ENCODE results near the gene WBP2.
"Not testable (repeated sequence)": the region's sequence is repeated elsewhere in the genome, so short reads cannot be mapped to it uniquely, and the experiment has no call there.

Gene WBP2

DNA sequence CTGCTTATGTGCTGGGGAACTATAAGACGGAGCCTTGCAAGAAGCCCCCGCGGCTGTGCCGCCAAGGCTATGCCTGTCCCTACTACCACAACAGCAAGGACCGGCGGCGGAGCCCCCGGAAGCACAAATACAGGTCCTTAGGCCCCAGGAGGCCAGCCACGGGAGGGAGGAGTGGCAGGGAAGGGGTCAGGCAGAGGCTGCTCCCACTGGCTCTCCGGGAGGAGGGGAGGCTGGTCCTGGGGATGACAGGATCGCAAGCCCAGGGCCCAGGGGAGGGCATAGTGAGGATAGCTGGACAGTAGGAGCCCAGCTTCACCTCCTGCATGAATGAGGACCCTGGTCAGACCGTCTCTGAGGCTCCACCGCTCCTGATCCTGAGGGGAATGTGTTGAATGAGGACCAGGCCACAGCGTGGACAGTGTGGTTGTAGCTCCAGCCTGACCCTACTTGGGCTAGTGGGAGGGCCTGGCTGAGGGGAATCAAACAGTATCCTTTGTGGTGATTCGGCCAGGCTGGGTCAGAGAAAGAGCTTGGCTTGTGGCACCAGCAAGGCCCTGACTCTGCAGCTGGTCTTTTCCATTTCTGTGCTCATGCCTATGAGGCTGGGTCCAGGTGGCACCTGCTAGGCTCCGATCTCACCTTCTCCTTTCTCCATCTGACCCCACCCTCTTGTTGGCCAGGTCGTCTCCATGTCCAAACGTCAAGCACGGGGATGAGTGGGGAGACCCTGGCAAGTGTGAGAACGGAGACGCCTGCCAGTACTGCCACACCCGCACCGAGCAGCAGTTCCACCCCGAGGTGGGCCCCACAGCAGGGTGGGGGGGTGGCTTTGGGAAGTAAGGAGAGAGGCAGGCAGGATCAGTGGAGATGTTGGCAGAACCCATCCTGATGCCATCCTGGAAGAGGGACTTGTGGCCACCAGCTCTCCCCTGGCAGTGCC is 41.8 kb downstream of the WBP2 start:
- no peak for DNase-seq (ENCODE audit: low read depth)

DNA sequence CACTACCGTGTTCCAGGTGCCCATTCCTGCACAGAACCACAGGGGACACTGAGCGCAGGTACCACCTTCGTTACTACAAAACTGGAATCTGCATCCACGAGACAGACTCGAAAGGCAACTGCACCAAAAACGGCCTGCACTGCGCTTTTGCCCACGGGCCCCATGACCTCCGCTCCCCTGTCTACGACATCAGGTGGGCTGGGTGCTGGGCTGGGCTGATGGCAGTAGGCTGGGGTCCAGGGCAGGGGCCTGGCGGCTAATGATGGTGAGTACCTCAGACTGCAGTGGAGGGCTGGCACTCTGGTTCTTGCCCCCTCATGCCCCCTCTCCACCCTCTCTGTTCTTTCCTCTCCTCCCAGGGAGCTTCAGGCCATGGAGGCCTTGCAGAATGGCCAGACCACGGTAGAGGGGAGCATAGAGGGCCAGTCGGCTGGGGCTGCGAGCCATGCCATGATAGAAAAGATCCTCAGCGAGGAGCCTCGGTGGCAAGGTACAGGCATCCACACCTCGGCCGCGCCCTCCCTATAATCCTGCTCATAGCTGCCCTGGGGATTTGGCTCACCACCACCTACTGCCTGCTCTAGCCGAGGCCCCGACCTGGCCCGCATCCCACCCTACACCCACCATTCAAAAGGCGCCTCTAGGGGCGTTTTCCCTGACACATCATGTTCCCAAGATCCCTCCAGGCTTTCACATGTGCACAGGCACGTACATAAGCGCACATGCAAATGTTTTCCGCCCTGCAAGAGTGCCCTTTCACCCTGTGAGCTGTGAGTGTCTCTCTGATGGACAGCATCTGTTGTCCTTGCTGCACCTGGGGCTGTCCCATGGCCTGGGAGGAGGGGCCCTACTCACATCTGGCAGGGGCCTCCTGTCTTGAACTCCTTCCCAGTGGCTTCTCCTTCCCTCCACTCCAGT is 42.8 kb downstream of the WBP2 start:
- no peak for DNase-seq (ENCODE audit: low read depth)

DNA sequence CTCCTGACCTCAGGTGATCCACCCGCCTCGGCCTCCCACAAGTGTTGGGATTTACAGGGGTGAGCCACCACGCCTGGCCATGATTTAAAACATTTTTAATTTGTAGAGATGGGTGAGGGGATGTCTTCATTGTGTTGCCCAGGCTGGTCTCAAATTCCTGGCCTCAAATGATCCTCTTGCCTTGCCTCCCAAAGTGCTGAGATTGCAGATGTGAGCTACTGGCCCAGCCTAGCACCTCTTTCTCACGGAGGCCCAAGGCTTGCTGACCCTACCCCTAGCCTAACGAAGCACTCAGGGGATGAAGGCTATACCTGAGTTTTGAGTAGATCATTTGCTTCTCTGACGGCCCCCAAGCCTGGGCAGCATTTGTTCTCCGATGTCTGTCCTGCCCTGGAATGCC is 44.0 kb downstream of the WBP2 start:
- no peak for DNase-seq (ENCODE audit: low read depth)

DNA sequence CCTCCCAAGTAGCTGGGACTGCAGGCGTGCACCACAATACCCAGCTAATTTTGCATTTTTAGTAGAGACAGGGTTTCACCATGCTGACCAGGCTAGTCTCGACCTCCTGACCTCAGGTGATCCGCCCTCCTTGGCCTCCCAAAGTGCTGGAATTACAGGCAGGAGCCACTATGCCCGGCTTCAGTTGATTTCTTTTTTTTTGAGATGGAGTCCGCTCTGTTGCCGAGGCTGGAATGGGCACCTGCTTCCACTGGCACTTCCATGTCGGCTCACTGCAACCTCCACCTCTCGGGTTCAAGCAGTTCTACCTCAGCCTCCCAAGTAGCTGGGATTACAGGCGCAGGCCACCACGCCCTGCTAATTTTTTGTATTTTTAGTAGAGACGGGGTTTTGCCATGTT is 44.4 kb downstream of the WBP2 start:
- not testable (repeated sequence) for DNase-seq (ENCODE audit: low read depth)

DNA sequence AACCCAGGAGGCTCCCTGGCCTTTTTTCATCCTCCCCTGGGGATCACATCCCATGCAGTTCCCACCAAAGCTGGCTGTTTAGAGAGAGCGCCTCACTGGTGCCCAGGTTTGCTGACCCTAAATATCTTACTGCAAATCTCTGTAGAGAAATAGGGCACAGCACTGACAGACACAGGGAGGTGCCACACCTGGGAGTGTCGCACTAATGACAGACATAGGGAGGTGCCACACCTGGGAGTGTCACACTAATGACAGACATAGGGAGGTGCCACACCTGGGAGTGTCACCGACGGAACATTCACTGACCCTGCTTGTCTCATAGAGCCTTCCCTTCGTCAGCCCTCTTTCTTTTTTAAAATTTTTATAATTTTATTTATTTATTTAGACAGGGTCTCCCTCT is 44.9 kb downstream of the WBP2 start:
- DNase-seq (ENCODE audit: low read depth) = no peak

DNA sequence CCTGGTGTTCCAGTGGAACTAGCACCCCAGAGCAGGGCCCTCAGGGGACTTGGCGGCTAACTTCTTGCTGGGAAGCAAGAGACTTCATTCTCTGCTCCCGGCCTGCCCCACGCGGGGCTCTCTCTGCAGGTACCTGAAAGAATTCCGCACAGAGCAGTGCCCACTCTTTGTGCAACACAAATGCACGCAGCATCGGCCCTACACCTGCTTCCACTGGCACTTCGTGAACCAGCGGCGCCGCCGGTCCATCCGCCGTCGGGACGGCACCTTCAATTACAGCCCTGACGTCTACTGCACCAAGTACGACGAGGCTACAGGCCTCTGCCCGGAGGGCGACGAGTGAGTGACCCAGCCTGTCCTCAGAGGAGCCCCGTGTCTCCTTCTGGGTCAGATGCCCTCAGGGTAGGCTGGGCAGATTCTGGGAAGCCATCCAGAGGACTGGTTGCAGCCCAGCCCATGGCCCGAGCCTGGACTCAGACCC is 45.5 kb downstream of the WBP2 start:
- DNase-seq (ENCODE audit: low read depth) = no peak

DNA sequence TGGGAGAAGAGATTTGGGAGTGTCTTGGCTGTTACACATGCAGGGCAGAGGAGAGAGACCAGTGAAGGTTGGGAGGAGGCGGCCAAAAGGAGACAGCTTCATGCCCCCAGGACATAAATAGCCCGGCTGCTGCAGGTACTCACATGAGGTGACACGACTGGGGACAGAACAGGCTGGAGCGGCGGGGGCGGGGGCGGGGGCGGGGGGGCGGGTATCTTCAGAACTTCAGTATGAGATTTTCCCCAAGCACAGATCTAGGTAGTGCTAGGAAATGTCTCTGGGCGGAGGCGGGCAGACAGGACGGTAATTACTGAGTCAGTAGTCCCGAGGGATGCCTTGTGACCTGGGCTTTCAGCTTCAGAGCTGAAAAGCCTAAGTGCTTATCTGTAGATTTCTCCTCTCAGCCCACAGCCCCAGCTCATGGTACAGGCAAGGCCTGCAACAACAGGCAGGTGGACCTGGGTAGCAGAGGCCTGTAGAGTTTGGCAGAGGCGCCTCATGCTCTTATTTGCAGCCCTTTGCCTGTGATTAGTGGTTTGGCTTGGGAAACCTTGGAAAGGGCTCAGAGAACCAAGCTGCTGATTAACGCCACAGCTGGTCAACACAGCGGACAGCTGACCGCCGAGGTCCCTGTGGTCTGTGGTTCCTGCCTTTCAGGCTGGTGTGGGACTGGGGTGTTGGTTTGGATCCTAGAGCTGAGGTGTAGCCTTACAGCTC is 46.1 kb downstream of the WBP2 start:
- DNase-seq (ENCODE audit: low read depth) = peak; percentile 59

DNA sequence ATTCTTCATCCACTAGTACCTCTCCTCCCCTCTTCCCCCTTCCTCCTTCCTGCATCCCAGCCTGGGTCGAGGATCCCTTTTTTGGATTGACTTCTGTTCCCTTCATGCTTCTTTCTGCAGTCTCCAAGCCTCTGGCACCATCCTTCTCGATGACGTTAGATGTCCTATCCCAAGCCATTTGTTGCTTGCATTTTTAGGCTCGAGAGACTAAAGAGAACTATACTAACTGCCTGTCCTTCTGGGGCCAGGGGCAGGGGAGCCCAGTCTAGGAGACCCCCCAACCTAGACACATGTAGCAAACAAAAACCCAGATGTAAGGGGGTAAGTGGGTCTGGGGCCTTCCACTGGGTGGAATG is 46.6 kb downstream of the WBP2 start:
- DNase-seq (ENCODE audit: low read depth) = no peak

DNA sequence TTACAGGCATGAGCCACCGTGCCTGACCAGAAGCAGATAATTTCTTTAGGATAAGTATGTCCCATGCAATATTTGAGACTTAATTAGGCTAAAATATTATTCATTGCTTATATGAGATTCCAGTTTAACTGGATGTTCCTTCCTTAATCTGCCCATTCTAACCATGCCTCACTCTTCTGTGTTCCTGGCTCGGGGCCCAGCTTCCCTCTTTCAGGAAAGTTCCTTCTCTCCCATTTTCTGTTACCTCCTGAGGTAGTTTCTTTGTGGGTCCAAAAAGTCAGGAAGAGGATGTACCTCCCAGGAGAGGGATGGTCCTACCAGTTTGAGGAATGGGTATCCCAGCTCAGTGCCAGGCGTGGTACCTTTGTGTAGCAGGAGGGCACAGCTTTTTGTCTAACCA is 47.3 kb downstream of the WBP2 start:
- DNase-seq (ENCODE audit: low read depth) = no peak

DNA sequence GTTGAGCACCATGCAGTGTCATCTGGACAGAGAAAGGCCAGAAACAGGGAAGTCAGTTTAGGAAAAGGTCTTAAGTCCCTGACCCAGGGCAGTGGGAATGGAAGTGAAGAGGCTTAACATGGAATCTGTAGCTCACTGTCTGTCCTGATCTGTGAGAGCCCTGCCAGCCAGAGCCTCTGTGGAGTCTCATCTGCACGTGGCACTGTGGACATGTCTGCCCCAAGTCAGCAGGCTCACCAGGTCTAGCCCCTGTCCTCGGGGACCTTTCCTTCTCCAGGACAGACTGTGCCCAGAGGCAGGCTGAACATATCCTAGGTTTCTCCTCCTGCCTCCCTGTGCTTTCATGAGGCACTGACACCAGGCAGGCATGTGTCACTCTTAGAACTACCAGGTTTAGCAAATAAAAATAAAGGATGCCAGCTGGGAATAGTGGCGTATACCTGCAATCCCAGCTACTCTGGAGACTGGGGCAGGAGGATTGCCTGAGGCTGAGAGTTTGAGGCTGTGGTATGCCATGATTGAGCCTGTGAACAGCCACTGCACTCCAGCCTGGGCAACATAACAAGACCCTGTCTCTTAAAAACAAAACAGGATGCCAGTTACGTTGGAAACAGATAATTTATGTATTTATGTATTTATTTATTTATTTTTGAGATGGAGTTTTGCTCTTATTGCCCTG is 48.2 kb downstream of the WBP2 start:
- no peak for DNase-seq (ENCODE audit: low read depth)

DNA sequence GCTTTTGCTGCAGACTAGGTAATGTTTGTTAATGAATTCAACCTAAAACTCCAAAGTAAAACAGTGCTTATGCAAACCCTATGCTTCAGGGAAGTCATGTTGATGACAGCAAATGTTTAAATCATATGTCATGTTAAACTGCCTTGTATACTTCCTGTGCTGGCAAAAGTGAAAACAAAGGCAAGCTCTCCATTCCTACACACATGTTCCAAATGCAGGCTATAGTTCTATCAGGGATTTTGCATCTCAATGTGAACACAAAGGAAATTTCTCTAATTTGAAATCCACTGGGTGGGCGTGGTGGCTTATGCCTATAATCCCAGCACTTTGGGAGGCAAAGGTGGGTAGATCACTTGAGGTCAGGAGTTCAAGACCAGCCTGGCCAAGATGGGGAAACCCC is 51.3 kb downstream of the WBP2 start:
- no peak for DNase-seq (ENCODE audit: low read depth)

DNA sequence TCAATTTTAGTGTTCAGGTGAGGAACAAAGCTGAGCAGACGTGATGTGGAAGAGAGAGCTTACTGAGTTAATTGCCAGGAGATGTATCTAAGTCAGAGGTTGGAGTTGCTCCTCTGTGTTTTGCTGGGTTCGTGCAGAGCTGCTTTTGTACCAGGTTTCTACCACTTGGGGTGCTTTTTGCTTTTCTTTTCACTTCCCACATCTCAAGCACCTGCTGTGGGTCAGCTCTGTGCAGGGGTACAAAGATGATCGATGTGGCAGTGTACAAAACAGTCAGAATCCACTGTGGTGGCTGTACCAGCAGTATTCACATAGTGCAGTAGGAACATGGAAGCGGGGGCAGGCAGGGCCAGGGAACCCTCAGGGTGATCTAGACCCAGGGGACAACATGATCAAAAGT is 55.7 kb downstream of the WBP2 start:
- no peak for DNase-seq (ENCODE audit: low read depth)

DNA sequence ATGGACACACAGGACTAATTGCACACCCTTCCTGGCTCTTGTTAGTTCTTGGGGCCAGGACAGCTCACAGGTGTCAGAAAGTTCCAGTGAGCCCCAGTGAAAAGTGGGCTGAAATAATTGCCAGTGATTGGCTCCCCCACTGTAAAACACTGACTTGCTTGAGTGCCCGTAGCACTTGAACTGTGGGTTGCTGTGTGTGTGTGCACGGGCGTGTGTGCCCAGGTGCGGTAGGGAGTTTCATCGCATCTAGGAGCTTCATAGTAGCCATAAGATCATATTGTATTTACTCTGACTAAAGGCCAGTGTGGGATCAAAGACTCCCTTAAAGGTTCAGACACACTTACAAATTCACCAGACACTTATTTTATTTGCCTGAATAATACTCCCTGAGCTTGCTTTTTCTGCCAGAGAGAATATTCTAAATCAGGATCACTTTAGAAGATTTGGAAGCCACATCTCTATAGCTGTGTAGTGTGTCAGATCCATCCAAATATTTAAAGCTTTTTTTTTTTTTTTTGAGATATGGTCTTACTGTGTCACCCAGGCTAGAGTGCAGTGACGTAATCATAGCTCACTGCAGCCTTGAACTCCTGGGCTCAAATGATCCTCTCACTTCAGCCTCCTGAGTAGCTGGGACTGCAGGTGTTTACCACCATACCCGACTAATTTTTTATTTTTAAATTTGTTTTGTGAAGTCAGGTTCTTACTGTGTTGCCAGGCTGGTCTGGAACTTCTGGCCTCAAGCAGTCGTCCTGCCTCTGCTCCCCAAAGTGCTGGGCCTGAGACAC is 59.1 kb downstream of the WBP2 start:
- no peak for DNase-seq (ENCODE audit: low read depth)

All from HS-5 (cell line).